Skeletal muscle tissue (tissue), 4 donors: ENCODE data around the gene GLB1L. TPM values are rescaled to one million over a fixed set of nuclear protein-coding genes. Genes with fewer than 3 reads are reported as not detected.

ENCODE experiments used
- H3K27ac ChIP-seq: one replicate; pipeline ENCODE4 v1.7.0; 2013; ENCODE audit warnings: mild to moderate bottlenecking, low read depth, low read length, inconsistent platforms
- H3K27me3 ChIP-seq, 3 donors: one replicate each; pipeline ENCODE4 v1.7.0; 2013; ENCODE audit warnings: low read length in 3 of 3; ENCODE audit not compliant: control insufficient read depth in 3 of 3, insufficient read depth in 3 of 3
- H3K36me3 ChIP-seq, 3 donors: one replicate each; pipeline ENCODE4 v1.7.0; 2013; ENCODE audit warnings: low read length in 3 of 3; ENCODE audit not compliant: control insufficient read depth in 3 of 3, insufficient read depth in 3 of 3
- H3K4me1 ChIP-seq, 3 donors: one replicate each; pipeline ENCODE4 v1.7.0; 2013; ENCODE audit warnings: low read length in 3 of 3, mild to moderate bottlenecking in 3 of 3; ENCODE audit not compliant: control insufficient read depth in 3 of 3, insufficient read depth in 3 of 3
- H3K4me3 ChIP-seq, 3 donors: one replicate each; pipeline ENCODE4 v1.7.0; 2013; ENCODE audit warnings: low read length in 3 of 3
- H3K9ac ChIP-seq, 3 donors: one replicate each; pipeline ENCODE4 v1.7.0; 2013; ENCODE audit warnings: low read length in 3 of 3, mild to moderate bottlenecking in 3 of 3, moderate library complexity in 2 of 3, low read depth in 1 of 3
- H3K9me3 ChIP-seq, 3 donors: one replicate each; pipeline ENCODE4 v1.7.0; 2013; ENCODE audit warnings: low read length in 3 of 3; ENCODE audit not compliant: control insufficient read depth in 3 of 3
- total RNA-seq: library from RNA; depleted of rRNA; stranded (reverse); fragments of >200 nt; gene quantifications from one replicate; pipeline ENCODE4 v1.2.3, GENCODE V29; 2014
- donor health status: Osteomylitis.

Gene GLB1L
- total RNA-seq, 1 donor from 2014 or later, result 13.0 TPM

DNA sequence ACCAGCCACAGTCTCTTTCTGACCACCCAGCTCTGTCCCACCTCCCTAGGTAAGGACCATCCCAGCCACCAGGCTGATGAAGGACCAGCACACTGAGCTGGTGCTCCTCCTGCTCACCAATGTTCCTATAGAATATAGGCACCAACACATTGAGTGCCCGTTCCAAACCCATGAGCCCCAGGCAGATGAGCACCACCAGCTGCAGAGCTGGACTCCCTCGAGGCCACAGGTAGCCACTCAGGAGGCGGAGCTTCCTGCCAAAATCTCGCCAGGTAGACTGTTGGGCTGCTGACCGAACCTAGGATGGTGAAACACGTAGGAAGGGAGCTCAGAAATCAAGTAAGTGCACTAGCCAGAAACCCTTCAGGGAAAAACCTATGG, 28.7 kb downstream of the GLB1L start:
- Histone ChIP-seq H3K27me3 (no peaks in the 10 kb centered on the region), H3K36me3 (peaks cover 51 to 68% (median 61%) of the 10 kb centered on the region in 3 donors), H3K27ac (peak overlapping the region; percentile 93), H3K4me1 (peaks cover 32 to 49% (median 35%) of the 10 kb centered on the region in 3 donors), H3K9me3 (no peaks in the 10 kb centered on the region), H3K4me3 (no peak overlapping the region), H3K9ac (peak overlapping the region in 1 of 3 donors; percentile 16)

DNA sequence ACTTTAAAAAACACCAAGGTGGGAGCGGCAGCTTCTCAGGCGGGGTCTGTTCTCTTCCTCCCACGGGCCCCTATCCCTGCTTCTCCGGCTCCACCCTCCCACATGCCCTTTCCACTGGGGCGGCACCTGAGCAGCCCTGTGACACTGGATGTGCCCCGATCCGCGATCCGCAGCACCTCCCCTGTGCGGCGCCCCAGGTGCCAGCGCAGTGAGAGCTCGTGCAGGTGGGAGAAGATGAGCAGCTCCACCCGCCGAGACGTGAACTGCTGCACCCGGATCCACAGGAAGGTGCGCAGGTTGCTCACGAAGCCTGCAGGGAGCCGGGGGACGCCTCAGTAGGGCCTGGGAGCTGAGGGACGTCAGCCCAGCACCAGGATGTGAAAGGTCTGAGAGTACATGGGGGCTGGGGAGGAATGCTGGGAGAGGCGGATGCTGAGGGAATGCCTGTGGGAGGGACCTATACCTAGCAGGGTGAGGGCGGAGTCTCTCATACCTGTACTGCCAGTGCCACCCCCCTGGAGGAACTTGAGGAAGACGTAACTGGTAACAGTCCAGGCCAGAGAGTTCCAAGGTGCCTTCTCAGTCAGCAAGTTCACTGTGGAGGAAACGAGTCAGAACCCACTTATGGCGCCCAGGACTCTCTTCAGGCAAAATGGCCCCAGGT, 29.2 kb downstream of the GLB1L start:
- Histone ChIP-seq H3K36me3 (peaks cover 49 to 67% (median 59%) of the 10 kb centered on the region in 3 donors), H3K4me1 (peaks cover 32 to 49% (median 35%) of the 10 kb centered on the region in 3 donors), H3K27ac (peak overlapping the region; percentile 93), H3K9ac (no peak overlapping the region), H3K9me3 (no peaks in the 10 kb centered on the region), H3K27me3 (no peaks in the 10 kb centered on the region), H3K4me3 (no peak overlapping the region)

DNA sequence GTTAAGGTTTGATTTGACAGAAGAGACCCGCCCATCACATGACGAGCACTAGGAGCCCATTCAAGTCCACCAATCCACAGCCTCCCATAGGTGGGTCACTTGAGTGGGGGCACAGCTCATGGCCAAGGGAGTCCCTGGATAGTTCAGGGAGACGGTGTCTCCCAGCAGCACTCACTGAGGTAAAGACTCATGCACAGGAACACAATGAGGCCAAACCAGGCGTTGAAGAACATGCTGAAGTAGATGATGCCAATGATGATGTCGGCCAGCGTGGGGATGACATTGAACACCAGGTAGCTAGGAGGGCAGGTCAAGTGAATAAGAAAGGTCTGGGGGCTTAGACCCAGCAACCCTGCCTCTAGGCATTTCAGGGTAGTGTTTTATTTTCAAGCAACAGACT, 30.5 kb downstream of the GLB1L start:
- Histone ChIP-seq H3K27ac (no peak overlapping the region), H3K4me3 (no peak overlapping the region), H3K36me3 (peaks cover 50 to 67% (median 59%) of the 10 kb centered on the region in 3 donors), H3K27me3 (no peaks in the 10 kb centered on the region), H3K9ac (no peak overlapping the region), H3K4me1 (peaks cover 27 to 38% (median 29%) of the 10 kb centered on the region in 3 donors), H3K9me3 (no peaks in the 10 kb centered on the region)

DNA sequence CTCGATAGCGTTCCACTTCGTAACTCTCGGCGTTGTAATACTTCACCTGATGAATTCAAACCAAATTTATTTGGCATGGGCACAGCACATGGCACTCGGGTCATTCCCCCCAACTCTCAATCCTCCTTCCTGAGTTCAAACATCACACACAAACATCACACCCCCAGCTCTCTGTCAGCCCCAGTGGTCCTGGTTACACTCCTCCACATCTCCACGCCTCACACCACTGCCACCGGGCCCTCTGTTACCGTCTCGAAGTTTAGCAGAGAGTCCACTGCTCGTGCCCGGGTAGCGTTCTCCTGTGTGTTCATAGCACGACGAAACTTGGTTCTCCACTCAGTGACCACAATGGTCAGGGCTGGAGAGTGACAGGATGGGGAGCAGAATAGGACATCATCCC, 31.1 kb downstream of the GLB1L start:
- peaks cover 55 to 72% (median 64%) of the 10 kb centered on the region in 3 donors for H3K36me3 ChIP-seq
- no peak overlapping the region for H3K4me3 ChIP-seq
- no peaks in the 10 kb centered on the region for H3K9me3 ChIP-seq
- H3K4me1 ChIP-seq, result peaks cover 21 to 31% (median 23%) of the 10 kb centered on the region in 3 donors
- no peaks in the 10 kb centered on the region for H3K27me3 ChIP-seq
- no peak overlapping the region for H3K27ac ChIP-seq
- no peak overlapping the region for H3K9ac ChIP-seq

GRCh38 chr2:219213486-219214071, 31.7 kb downstream of the GLB1L start:
- H3K4me1 ChIP-seq, result peaks cover 16 to 27% (median 21%) of the 10 kb centered on the region in 3 donors
- H3K36me3 ChIP-seq, result peaks cover 60 to 77% (median 69%) of the 10 kb centered on the region in 3 donors
- H3K27ac ChIP-seq, result no peak overlapping the region
- H3K27me3 ChIP-seq, result no peaks in the 10 kb centered on the region
- H3K9me3 ChIP-seq, result no peaks in the 10 kb centered on the region
- no peak overlapping the region for H3K4me3 ChIP-seq
- peak overlapping the region in 1 of 3 donors; percentile 40 for H3K9ac ChIP-seq

GRCh38 chr2:219213026-219213415, 32.2 kb downstream of the GLB1L start:
- H3K4me1 ChIP-seq, result peaks cover 16 to 25% (median 20%) of the 10 kb centered on the region in 3 donors
- no peak overlapping the region for H3K4me3 ChIP-seq
- H3K9ac ChIP-seq, result no peak overlapping the region
- H3K27ac ChIP-seq, result no peak overlapping the region
- H3K36me3 ChIP-seq, result peaks cover 65 to 83% (median 74%) of the 10 kb centered on the region in 3 donors
- no peaks in the 10 kb centered on the region for H3K27me3 ChIP-seq
- no peaks in the 10 kb centered on the region for H3K9me3 ChIP-seq

- no peaks in the 10 kb centered on the region for H3K27me3 ChIP-seq
- H3K36me3 ChIP-seq, result peaks cover 62 to 74% (median 72%) of the 10 kb centered on the region in 3 donors
Observed at GRCh38 chr2:219210886-219211362, 34.3 kb downstream of the GLB1L start.

GRCh38 chr2:219210196-219210885, 34.9 kb downstream of the GLB1L start:
- Histone ChIP-seq H3K27ac (no peak overlapping the region), H3K9me3 (no peaks in the 10 kb centered on the region), H3K9ac (no peak overlapping the region), H3K4me1 (peaks cover 17 to 20% (median 18%) of the 10 kb centered on the region in 3 donors), H3K27me3 (no peaks in the 10 kb centered on the region), H3K36me3 (peaks cover 58 to 68% (median 66%) of the 10 kb centered on the region in 3 donors), H3K4me3 (no peak overlapping the region)

More at GRCh38 chr2:219210886-219211362, 34.3 kb downstream of the GLB1L start:
- no peaks in the 10 kb centered on the region for H3K9me3 ChIP-seq
- no peak overlapping the region for H3K27ac ChIP-seq
- peaks cover 16 to 21% (median 17%) of the 10 kb centered on the region in 3 donors for H3K4me1 ChIP-seq
- H3K4me3 ChIP-seq, result no peak overlapping the region
- H3K9ac ChIP-seq, result no peak overlapping the region

DNA sequence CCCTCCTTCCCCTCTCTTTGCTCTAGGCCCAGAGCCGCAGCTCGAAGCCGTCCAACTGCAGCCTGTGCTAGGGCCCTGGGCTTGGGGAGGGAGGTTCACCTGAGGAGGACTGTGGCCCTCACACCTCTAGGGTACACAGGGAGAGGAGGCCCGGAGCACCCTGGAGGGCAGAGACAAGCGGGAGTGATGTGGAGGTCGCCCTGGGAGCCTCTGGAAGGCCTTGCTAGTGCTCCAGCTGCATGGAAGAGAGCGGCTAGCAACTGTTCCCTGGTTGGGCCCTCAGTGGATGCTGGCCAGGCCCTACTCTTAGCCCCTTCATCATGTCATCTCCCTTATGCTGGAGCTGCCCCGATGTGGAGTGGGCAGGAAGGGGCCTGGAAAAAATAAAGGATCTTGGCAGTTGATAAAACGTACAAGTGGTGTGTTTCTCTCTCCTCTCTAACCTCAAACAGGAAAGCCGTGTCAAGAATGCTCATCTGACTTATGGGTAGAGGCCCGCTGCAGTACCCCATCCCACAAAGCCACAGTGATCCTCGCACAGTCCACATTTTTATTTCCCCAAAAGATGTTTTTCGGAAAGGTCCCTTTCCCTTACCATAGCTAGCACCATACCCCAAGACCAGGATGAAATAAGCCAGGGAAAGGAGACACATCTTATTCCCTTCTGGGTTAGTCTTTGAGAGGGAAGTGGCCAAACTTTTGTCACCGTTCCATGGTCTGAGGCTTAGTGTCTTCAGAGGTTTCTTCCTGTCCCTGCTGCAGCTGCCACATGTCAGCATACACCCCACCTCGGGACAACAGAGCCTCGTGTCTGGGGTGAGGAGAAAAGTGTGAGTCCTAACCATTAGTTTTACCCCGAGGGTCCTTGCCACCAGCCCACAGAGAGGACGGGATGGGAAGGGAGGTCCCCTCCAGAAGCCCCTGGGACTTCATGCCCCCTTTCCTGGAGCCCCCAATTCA, 35.7 kb downstream of the GLB1L start:
- H3K27ac ChIP-seq, result no peak overlapping the region
- no peak overlapping the region for H3K4me3 ChIP-seq
- peaks cover 53 to 60% (median 58%) of the 10 kb centered on the region in 3 donors for H3K36me3 ChIP-seq
- peaks cover 17 to 20% (median 18%) of the 10 kb centered on the region in 3 donors for H3K4me1 ChIP-seq
- H3K9ac ChIP-seq, result no peak overlapping the region
- no peaks in the 10 kb centered on the region for H3K27me3 ChIP-seq
- H3K9me3 ChIP-seq, result no peaks in the 10 kb centered on the region
